Loucy (cell line): ENCODE data around the gene ZNF750.

Source experiments
- EZH2phosphoT487 ChIP-seq: fragments of 200-600 bp; IDR thresholded peaks from 2 replicates; pipeline ENCODE4 v1.6.1; 2018; ENCODE audit warnings: antibody characterized with exemption, mild to moderate bottlenecking, moderate library complexity, borderline replicate concordance
- TF ChIP-seq, protein P1 (sequence below): fragments of 200-600 bp; sonication (generic); conservative IDR thresholded peaks from 2 replicates; pipeline ENCODE4 v1.5.1; 2014; ENCODE audit warnings: mild to moderate bottlenecking, antibody characterized with exemption, low read length

DNA sequence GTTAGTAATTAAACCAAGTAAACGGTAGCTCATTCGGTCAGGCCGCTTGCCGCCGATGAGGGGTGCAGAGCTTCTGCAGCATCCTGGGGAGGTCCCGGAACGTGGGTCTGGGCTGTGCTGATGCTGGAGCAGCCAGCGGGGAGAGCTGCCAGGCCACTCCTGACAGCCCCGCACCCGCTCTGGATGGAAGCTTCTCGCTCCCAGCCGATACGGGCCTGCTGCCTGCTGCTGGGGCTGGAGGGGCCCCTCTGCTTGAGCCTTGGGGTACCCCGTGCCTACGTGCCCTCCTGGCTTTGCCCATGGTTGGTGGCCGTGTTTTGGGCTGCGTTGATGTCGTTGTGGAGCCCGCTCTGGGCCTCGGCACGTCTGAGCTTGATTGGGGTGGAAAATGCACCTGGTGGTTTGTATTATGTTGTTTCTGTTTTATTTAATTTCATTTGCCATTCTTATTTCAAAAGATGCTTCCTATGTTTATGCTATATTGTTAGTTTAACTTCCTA lies 41.6 kb upstream of the ZNF750 start:
- TF ChIP-seq, protein P1, sequence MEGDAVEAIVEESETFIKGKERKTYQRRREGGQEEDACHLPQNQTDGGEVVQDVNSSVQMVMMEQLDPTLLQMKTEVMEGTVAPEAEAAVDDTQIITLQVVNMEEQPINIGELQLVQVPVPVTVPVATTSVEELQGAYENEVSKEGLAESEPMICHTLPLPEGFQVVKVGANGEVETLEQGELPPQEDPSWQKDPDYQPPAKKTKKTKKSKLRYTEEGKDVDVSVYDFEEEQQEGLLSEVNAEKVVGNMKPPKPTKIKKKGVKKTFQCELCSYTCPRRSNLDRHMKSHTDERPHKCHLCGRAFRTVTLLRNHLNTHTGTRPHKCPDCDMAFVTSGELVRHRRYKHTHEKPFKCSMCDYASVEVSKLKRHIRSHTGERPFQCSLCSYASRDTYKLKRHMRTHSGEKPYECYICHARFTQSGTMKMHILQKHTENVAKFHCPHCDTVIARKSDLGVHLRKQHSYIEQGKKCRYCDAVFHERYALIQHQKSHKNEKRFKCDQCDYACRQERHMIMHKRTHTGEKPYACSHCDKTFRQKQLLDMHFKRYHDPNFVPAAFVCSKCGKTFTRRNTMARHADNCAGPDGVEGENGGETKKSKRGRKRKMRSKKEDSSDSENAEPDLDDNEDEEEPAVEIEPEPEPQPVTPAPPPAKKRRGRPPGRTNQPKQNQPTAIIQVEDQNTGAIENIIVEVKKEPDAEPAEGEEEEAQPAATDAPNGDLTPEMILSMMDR: no peak
- no peak for TF ChIP-seq EZH2phosphoT487
